Endothelial cell of hepatic sinusoid (primary cell): ENCODE results near the gene IL1RAPL1.

ENCODE experiments used
- in situ Hi-C: cut with HindIII; loops from 2 replicates; pipeline ENCODE4 v1.10.0; 2017; ENCODE audit warnings: low sequenced_read_pairs

IL1RAPL1 gene

GRCh38 chrX:29842552-29842951 lies 1255.3 kb downstream of the IL1RAPL1 start:
- in situ Hi-C loops, result no loop called here

- in situ Hi-C loops, result no loop called here
These were observed 1264.8 kb downstream of the IL1RAPL1 start for GRCh38 chrX:29851857-29852605.

- in situ Hi-C loops, result no loop called here
These were observed 1265.5 kb downstream of the IL1RAPL1 start for GRCh38 chrX:29852767-29853166.

DNA sequence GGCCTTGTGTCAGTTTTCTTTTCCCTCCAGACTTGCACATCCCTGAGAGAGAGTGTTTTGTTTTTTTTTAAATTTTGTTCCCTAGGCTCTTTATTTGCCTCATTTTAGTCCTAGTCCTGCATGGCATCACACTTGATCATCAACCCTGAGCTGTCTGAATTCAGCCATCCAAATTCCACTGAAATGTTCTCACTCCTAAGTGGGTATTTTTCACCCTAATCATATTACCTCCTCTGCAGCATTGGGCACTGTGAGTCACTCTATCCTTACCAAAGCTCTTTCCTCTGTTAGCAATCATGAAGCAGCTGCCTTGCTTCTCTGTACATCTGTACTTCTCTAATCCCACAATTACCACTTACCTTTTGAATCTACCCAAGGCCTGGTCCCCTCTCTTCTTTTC lies 1271.5 kb downstream of the IL1RAPL1 start:
- in situ Hi-C loops, result no loop called here

DNA sequence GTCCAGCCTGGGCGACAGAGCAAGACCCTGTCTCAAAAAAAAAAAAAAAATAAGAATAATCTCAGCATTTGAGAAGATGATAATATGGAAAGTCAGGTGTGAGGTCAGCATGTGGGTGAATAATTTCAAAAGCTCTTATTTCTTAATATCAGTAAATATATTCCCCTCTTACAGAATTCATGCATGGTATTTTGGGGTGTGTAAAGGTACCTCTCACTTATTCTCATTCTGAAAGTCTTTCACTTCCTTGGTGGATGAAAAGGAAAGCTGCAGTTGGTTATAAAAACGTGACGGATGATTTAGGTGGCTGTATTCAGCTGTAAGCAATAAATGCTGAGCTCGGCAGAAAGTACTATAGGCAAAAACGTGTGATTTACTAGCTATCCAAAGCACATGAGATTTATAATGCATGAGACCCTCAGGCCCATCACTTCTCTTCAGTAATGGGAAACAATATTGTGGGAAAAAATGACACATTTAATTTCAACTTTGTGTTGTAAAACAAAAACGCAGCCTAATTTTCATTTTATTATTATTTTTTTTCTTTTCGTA lies 1275.0 kb downstream of the IL1RAPL1 start:
- in situ Hi-C loops, result loop anchor here (5.0 kb wide), 1 partner anchor 40 kb away; no protein-coding TSS in a partner anchor

GRCh38 chrX:29867971-29868370 lies 1280.7 kb downstream of the IL1RAPL1 start:
- in situ Hi-C loops, result no loop called here

GRCh38 chrX:29869837-29870236 lies 1282.6 kb downstream of the IL1RAPL1 start:
- in situ Hi-C loops, result no loop called here

GRCh38 chrX:29870608-29871007 lies 1283.4 kb downstream of the IL1RAPL1 start:
- in situ Hi-C loops, result no loop called here

DNA sequence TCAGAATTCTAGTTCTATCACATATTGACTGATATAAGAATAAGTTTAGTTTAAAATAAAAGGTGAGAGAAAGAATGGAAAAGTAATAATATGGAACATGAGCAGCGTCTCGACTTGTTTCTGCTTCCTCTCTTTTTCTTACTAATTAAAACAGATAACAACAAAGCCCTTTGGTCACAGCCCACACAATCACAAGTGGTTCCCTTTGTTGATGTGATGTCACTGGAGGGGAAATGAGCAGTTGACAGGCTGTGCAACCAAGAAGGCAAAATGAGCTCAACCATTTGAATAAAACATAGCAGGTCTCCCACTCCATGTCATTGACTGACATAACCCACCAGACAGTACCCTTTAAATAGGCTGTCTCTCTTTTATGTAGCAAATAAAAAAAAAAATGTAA lies 1285.6 kb downstream of the IL1RAPL1 start:
- in situ Hi-C loops, result no loop called here

- in situ Hi-C loops, result no loop called here
These were observed 1289.5 kb downstream of the IL1RAPL1 start for GRCh38 chrX:29876733-29877132.

- in situ Hi-C loops, result no loop called here
These were observed 1293.7 kb downstream of the IL1RAPL1 start for GRCh38 chrX:29880977-29881376.

DNA sequence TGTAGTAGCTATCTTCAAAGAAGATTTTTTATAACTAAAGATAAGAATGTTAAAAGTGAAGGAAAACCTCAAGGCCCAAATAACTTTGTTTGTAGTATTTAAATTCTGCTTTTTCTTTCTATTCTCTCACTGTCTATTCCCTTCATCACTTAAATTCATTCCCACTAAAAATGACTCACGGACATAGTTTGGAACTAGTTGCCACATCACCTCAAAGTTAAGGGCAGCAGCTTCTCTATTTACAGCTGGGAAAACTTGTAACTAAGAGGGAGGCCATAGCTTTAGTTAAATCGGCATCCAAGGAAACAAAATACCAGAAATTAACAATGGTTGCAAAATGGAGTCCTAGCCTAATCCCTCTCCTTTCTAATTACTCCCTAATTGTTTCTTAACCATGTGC lies 1302.8 kb downstream of the IL1RAPL1 start:
- in situ Hi-C loops, result no loop called here

GRCh38 chrX:29890646-29891200 lies 1303.5 kb downstream of the IL1RAPL1 start:
- in situ Hi-C loops, result no loop called here

DNA sequence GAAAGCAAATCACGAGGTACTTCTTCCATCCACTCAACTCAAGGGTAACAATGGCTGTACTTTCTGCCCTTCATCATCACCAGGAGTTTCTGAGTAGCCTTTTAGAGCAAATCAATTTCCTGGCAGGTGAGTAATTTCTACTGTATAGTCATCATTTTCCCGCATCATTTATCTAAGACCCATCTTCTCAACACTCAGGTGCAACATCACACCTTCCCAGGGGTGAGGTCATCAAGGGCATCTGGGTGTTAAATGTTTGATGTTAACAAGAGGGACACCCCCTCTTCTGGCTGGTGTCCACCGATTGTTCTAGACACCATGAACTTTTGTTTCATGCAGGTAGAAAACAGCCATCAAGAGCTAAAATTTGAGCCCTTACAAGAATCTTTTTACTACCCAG lies 1314.8 kb downstream of the IL1RAPL1 start:
- in situ Hi-C loops, result no loop called here

GRCh38 chrX:29903360-29903759 lies 1316.1 kb downstream of the IL1RAPL1 start:
- in situ Hi-C loops, result no loop called here

- in situ Hi-C loops, result no loop called here
These were observed 1324.4 kb downstream of the IL1RAPL1 start for GRCh38 chrX:29911673-29912072.

GRCh38 chrX:29913647-29914046 lies 1326.4 kb downstream of the IL1RAPL1 start:
- in situ Hi-C loops, result no loop called here

- in situ Hi-C loops, result no loop called here
These were observed 1335.4 kb downstream of the IL1RAPL1 start for GRCh38 chrX:29922607-29923006.

- in situ Hi-C loops, result no loop called here
These were observed 1338.8 kb downstream of the IL1RAPL1 start for GRCh38 chrX:29926056-29926455.

DNA sequence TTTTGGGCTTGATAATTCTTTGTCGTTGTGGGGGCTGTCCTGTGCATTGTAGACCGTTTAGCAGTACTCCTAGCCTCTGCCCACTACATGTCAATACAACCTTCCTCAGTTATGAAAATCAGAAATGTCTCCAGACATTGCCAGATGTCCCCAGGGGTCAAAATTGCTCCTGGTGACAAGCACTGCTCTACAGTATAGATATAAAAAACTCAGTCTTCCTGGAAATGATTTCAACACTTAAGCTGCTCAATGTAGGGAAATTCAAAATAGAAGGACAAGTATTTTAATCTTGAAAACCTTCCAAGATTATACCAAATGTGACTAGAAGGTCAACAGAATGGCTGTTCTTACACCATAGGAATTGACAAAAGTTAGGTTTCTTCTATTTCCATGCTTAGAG lies 1339.4 kb downstream of the IL1RAPL1 start:
- in situ Hi-C loops, result no loop called here

GRCh38 chrX:29935455-29935854 lies 1348.2 kb downstream of the IL1RAPL1 start:
- in situ Hi-C loops, result no loop called here

- in situ Hi-C loops, result no loop called here
These were observed 1353.5 kb downstream of the IL1RAPL1 start for GRCh38 chrX:29940750-29941149.
